Neutrophil (primary cell): ENCODE results near the gene BCAS3.
"Not testable (repeated sequence)": the region's sequence is repeated elsewhere in the genome, so short reads cannot be mapped to it uniquely, and the experiment has no call there.

Source experiments
- H3K27ac ChIP-seq: fragments of 200-600 bp; sonication (generic); 2 replicates; pipeline ENCODE4 v1.5.1; 2016; ENCODE audit warnings: mild to moderate bottlenecking, moderate library complexity
- H3K27me3 ChIP-seq: fragments of 200-600 bp; sonication (generic); 2 replicates; pipeline ENCODE4 v1.6.0; 2016; ENCODE audit warnings: mild to moderate bottlenecking
- H3K36me3 ChIP-seq: fragments of 200-600 bp; sonication (generic); 2 replicates; pipeline ENCODE4 v1.5.1; 2017
- H3K4me1 ChIP-seq, 2 experiments: fragments of 200-600 bp in 1 of 2; sonication (generic) in 1 of 2; 1 replicate in 1 of 2; 2 replicates in 1 of 2; pipeline versions ENCODE4 v1.5.1 to v1.6.1; 2013 to 2016; ENCODE audit warnings: low read depth in 1 of 2, low read length in 1 of 2, mild to moderate bottlenecking in 1 of 2, moderate library complexity in 1 of 2; ENCODE audit not compliant: control insufficient read depth in 1 of 2, insufficient read depth in 1 of 2
- H3K4me3 ChIP-seq, 2 experiments: fragments of 200-600 bp in 1 of 2; sonication (generic) in 1 of 2; 1 replicate in 1 of 2; 2 replicates in 1 of 2; pipeline ENCODE4 v1.5.1; 2013 to 2016; ENCODE audit warnings: low read depth in 1 of 2, low read length in 1 of 2, mild to moderate bottlenecking in 1 of 2, moderate library complexity in 1 of 2
- H3K9me3 ChIP-seq: fragments of 200-600 bp; sonication (generic); 2 replicates; pipeline ENCODE4 v1.5.1; 2016
- TF ChIP-seq, protein P1 (sequence below): fragments of 200-600 bp; sonication (generic); IDR thresholded peaks from 2 replicates; pipeline ENCODE4 v1.5.1; 2016; ENCODE audit warnings: antibody characterized with exemption

Gene BCAS3

DNA sequence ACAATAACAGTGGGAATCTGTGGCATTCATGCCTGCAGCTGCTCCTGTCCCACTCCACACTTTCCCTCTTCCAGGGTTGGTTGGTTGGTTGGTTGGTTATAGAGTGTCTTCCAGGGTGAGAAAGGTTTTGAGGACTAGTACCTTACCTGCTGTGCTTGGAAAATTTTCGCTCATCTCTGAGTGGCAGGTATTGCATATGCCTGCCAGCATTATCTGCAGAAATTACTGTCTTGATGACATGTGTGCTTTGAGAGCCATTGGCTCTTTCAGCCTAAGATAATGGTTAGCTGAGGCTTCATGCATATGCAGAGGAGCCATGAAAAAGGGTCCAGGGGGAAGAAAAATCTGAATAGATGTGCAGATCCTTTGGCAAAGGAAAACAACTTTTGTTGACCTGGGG, 131.8 kb downstream of the BCAS3 start:
- Histone ChIP-seq H3K4me1 (no peaks in the 10 kb centered on the region), H3K27ac (no peak overlapping the region), H3K9me3 (no peaks in the 10 kb centered on the region), H3K27me3 (no peaks in the 10 kb centered on the region), H3K36me3 (peaks cover 2% of the 10 kb centered on the region), H3K4me3 (no peak overlapping the region)
- TF ChIP-seq, protein P1, sequence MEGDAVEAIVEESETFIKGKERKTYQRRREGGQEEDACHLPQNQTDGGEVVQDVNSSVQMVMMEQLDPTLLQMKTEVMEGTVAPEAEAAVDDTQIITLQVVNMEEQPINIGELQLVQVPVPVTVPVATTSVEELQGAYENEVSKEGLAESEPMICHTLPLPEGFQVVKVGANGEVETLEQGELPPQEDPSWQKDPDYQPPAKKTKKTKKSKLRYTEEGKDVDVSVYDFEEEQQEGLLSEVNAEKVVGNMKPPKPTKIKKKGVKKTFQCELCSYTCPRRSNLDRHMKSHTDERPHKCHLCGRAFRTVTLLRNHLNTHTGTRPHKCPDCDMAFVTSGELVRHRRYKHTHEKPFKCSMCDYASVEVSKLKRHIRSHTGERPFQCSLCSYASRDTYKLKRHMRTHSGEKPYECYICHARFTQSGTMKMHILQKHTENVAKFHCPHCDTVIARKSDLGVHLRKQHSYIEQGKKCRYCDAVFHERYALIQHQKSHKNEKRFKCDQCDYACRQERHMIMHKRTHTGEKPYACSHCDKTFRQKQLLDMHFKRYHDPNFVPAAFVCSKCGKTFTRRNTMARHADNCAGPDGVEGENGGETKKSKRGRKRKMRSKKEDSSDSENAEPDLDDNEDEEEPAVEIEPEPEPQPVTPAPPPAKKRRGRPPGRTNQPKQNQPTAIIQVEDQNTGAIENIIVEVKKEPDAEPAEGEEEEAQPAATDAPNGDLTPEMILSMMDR = no peak

DNA sequence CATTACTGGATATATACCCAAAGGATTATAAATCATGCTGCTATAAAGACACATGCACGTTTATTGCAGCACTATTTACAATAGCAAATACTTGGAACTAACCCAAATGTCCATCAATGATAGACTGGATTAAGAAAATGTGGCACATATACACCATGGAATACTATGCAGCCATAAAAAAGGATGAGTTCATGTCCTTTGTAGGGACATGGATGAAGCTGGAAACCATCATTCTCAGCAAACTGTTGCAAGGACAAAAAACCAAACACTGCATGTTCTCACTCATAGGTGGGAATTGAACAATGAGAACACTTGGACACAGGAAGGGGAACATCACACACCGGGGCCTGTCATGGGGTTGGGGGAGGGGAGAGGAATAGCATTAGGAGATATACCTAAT, 137.3 kb downstream of the BCAS3 start:
- H3K27ac ChIP-seq, H3K9me3 ChIP-seq, H3K27me3 ChIP-seq, H3K4me3 ChIP-seq, H3K4me1 ChIP-seq, H3K36me3 ChIP-seq: not testable (repeated sequence)

DNA sequence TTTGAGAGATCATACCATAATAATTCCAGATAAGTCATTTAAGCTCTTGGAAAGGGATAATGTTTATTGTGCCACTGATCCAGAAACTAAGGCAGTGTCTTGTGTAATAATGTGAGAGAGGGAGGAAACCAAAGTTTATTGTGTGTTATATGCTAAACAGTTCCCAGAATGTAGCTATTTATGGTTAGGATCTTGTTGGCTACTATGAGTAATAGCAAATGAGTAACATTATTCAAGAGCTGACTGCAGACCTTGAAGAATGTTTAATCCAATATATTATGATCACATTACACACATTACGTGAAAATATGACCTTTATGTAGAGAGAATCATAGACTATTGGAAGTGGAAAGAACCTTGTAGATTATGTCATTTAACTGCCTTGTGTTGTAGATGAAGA, 139.5 kb downstream of the BCAS3 start:
- Histone ChIP-seq H3K27ac (no peak overlapping the region), H3K36me3 (no peaks in the 10 kb centered on the region)
- TF ChIP-seq, protein P1 = no peak

DNA sequence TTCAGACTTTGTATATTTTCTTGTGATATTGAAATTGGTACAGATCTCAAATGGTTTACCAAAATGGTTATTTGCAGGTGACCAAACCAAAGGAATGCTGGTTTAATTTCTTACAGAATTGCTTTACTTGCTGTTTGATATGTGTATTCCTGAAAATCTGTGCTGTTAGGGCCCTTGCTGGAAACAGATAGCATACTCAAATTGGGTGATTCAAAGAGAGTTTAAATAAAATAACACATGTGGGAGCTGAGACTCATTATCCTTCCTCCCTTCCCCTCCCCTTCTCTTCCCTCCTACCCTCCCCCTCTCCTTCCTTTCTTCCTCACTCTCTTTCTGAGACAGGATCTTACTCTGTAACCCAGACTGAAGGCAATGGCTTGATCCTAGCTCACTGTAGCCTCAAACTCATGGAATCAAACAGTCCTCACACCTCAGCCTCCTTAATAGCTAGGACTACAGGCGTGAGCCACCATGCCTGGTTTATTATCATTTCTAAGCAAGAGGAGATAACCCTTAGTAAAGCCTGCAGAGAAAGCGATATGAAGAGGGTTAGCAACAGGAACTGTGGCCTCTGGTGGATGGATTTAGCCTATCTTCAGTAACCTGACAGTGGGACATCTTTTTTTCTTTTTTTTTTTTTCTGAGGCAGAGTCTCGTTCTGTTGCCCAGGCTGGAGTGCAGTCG, 141.9 kb downstream of the BCAS3 start:
- TF ChIP-seq, protein P1 = no peak
- no peak overlapping the region for H3K4me3 ChIP-seq
- no peaks in the 10 kb centered on the region for H3K27me3 ChIP-seq
- H3K27ac ChIP-seq = no peak overlapping the region
- H3K4me1 ChIP-seq = peaks cover 6 to 8% of the 10 kb centered on the region in 2 experiments
- no peaks in the 10 kb centered on the region for H3K36me3 ChIP-seq
- H3K9me3 ChIP-seq = no peaks in the 10 kb centered on the region

More for the DNA sequence above, 139.5 kb downstream of the BCAS3 start:
- H3K4me3 ChIP-seq = no peak overlapping the region
- H3K4me1 ChIP-seq = no peaks in the 10 kb centered on the region
- H3K9me3 ChIP-seq = no peaks in the 10 kb centered on the region
- no peaks in the 10 kb centered on the region for H3K27me3 ChIP-seq

DNA sequence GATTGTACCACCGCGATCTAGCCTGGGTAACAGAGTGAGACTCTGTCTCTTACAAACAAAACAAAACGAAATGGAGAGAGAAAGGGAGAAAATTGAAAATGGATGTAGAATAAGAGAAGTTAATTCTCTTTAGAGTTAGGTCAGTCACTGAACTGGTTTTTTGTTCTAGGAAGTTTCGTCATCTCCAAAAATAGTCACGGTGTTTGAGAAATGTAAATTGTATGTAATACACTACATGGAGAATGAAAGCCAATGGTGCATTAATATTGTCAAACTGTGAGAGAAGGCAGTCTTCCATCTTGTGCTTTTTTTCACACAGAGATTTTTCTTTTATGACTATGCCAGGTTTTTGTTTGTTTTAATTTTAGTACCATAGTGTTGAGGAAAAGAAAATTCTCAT, 145.9 kb downstream of the BCAS3 start:
- Histone ChIP-seq H3K4me3 (no peak overlapping the region), H3K9me3 (no peaks in the 10 kb centered on the region), H3K27me3 (no peaks in the 10 kb centered on the region), H3K36me3 (no peaks in the 10 kb centered on the region), H3K4me1 (peaks cover 6 to 8% of the 10 kb centered on the region in 2 experiments), H3K27ac (no peak overlapping the region)
- TF ChIP-seq, protein P1 = no peak

DNA sequence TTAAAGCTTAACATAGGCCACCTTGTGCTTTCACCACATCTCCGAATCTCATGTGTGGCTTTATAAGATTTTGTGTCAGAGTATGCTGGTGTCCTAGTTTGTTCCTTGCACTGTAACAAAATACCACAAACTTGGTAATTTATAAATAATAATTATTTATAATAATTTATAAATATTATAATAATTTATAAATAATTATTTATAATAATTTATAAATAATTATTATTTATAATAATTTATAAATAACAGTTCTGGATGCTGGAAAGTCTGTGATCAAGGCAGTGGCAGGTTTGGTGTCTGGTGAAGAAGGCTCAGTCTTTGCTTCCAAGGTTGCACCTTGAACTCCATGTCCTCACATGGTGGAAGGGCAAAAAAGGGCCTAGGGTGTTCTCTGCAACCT, 147.7 kb downstream of the BCAS3 start:
- no peaks in the 10 kb centered on the region for H3K9me3 ChIP-seq
- no peaks in the 10 kb centered on the region for H3K27me3 ChIP-seq
- no peak overlapping the region for H3K27ac ChIP-seq
- H3K4me1 ChIP-seq = peaks cover 6 to 8% of the 10 kb centered on the region in 2 experiments
- no peak overlapping the region for H3K4me3 ChIP-seq
- H3K36me3 ChIP-seq = no peaks in the 10 kb centered on the region
- TF ChIP-seq, protein P1 = no peak
